Activated CD8-positive, alpha-beta memory T cell treated with anti-CD3 and anti-CD28 coated beads, Interleukin-2, amount 10 ng/mL, durations not matched to agents 7 days and 5 days (primary cell): ENCODE data around the gene ME2. TPM values are rescaled to one million over a fixed set of nuclear protein-coding genes. Genes with fewer than 3 reads are reported as not detected.

ENCODE experiments used
- ATAC-seq: fragments of 150-1000 bp; cut with Tn5 transposase; one replicate; pipeline ENCODE4 v1.10.0; 2021; ENCODE audit warnings: moderate library complexity
- CTCF ChIA-PET: fragments of 350-600 bp; sonication (Branson Sonifier 250); formaldehyde crosslinking; loops from one replicate; lab custom pipeline; 2021; ENCODE audit warnings: antibody characterized with exemption; lab: Charles Lee
- DNase-seq: peaks from one replicate; pipeline ENCODE4 v3.0.0-alpha.2; 2020
- H3K27ac Mint-ChIP-seq: one replicate; pipeline ENCODE4 v1.8.0; 2021; ENCODE audit warnings: mild to moderate bottlenecking, mixed read lengths
- H3K27me3 Mint-ChIP-seq: one replicate; pipeline ENCODE4 v1.8.0; 2021; ENCODE audit warnings: mixed read lengths
- H3K36me3 Mint-ChIP-seq: one replicate; pipeline ENCODE4 v1.8.0; 2021; ENCODE audit warnings: mild to moderate bottlenecking, mixed read lengths
- H3K4me1 Mint-ChIP-seq: one replicate; pipeline ENCODE4 v1.8.0; 2021; ENCODE audit warnings: mixed read lengths
- H3K4me3 Mint-ChIP-seq: one replicate; pipeline ENCODE4 v1.8.0; 2021; ENCODE audit warnings: mild to moderate bottlenecking, moderate library complexity, mixed read lengths
- H3K9me3 Mint-ChIP-seq: one replicate; pipeline ENCODE4 v1.8.0; 2022; ENCODE audit warnings: low read depth, mixed read lengths
- total RNA-seq, 2 experiments: library from RNA; stranded (reverse); gene quantifications; one replicate each; pipeline ENCODE4 v1.2.3, GENCODE V29; 2021

ME2 gene
- total RNA-seq, 2 experiments from 2014 or later = 77.2 to 86.9 TPM

- CTCF ChIA-PET = interaction anchor here (0.9 kb wide), 1 partner anchor 11 kb away, joined by 5 read pairs; no protein-coding TSS in a partner anchor
- H3K36me3 Mint-ChIP-seq = peaks cover 74% of the 10 kb centered on the region
- no peak for ATAC-seq
Measured at GRCh38 chr18:50906843-50907242, 27.9 kb downstream of the ME2 start.

DNA sequence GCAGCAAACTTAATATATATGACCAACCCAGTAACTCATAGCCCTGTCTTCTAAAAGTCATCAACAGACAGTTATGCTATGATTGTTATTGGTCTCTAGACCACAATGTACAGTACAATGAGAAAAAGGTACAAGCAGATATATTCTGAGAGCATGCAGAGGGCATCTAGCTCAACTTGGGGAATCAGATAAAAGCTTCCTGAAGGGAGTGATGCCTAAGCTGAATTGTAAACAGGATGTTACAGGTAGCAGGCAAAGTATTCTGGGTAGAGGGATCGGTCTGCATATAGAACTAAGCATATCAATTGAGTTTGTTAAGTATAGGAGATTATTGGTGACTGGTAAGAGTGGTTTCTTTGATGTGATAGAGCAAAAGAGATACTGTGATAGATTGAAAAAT is 30.3 kb downstream of the ME2 start:
- peaks cover 9% of the 10 kb centered on the region for H3K9me3 Mint-ChIP-seq
- CTCF ChIA-PET = no interaction called here
- no peak overlapping the region for H3K4me3 Mint-ChIP-seq
- peaks cover 71% of the 10 kb centered on the region for H3K36me3 Mint-ChIP-seq
- H3K4me1 Mint-ChIP-seq = peaks cover 15% of the 10 kb centered on the region
- no peaks in the 10 kb centered on the region for H3K27me3 Mint-ChIP-seq
- no peak for ATAC-seq
- DNase-seq = no peak
- H3K27ac Mint-ChIP-seq = no peak overlapping the region

More at GRCh38 chr18:50906843-50907242, 27.9 kb downstream of the ME2 start:
- Mint-ChIP-seq H3K9me3 (peaks cover 9% of the 10 kb centered on the region), H3K4me3 (no peak overlapping the region), H3K27me3 (no peaks in the 10 kb centered on the region), H3K4me1 (peaks cover 15% of the 10 kb centered on the region), H3K27ac (no peak overlapping the region)
- no peak for DNase-seq

DNA sequence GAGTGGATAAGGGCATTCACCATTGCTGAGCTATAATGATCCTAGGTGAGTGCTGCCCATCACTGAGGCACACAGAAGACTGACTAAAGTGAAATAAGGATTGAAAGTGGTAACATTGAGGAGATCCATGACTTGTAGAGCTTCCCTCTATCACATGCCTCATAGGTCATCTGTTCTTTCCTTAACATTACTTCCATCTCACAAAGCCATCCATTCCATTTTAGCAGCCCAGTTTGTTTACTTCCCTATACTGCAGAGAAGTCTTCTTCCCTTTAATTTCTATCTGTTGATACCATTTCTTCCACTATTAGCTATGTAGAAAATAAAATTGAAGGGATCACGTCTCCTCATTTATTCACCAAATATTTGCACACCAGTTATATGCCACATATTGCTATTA is 32.1 kb downstream of the ME2 start:
- Mint-ChIP-seq H3K4me3 (no peak overlapping the region), H3K4me1 (peaks cover 13% of the 10 kb centered on the region), H3K27me3 (no peaks in the 10 kb centered on the region), H3K27ac (no peak overlapping the region), H3K36me3 (peaks cover 64% of the 10 kb centered on the region), H3K9me3 (peaks cover 3% of the 10 kb centered on the region)
- no peak for ATAC-seq
- CTCF ChIA-PET = interaction anchor here (0.6 to 0.7 kb wide), 2 partner anchors 31 to 146 kb away, joined by 3 read pairs; no protein-coding TSS in a partner anchor
- no peak for DNase-seq

GRCh38 chr18:50917021-50917420 is 38.1 kb downstream of the ME2 start:
- H3K36me3 Mint-ChIP-seq = peaks cover 61% of the 10 kb centered on the region
- no peak for ATAC-seq
- H3K27me3 Mint-ChIP-seq = no peaks in the 10 kb centered on the region
- CTCF ChIA-PET = no interaction called here
- no peak for DNase-seq
- no peak overlapping the region for H3K27ac Mint-ChIP-seq
- H3K9me3 Mint-ChIP-seq = no peaks in the 10 kb centered on the region
- H3K4me3 Mint-ChIP-seq = no peak overlapping the region
- peaks cover 2% of the 10 kb centered on the region for H3K4me1 Mint-ChIP-seq

DNA sequence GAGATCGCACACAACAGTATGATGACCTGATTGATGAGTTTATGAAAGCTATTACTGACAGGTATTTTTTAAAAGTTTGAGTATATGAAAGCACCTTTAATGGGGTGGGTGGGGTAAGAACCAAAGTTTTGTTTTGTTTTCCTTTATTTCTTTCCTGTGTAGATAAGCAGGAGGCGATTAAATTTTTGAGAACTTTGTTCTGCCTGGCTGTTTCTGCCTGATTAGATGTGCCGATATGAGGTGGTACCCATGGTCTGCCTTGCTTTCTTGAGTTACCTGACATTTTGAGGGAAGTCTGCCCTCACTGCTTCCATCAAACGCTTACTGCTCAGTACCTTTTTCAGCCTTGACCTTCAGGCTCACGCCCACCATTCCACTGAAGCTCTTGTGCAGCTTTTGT is 39.2 kb downstream of the ME2 start:
- DNase-seq = no peak
- no peaks in the 10 kb centered on the region for H3K27me3 Mint-ChIP-seq

GRCh38 chr18:50924372-50924771 is 45.5 kb downstream of the ME2 start:
- Mint-ChIP-seq H3K4me1 (no peaks in the 10 kb centered on the region), H3K4me3 (no peak overlapping the region), H3K9me3 (peaks cover 8% of the 10 kb centered on the region), H3K36me3 (peaks cover 79% of the 10 kb centered on the region), H3K27ac (no peak overlapping the region), H3K27me3 (no peaks in the 10 kb centered on the region)
- ATAC-seq (no peak), DNase-seq (no peak)
- CTCF ChIA-PET = interaction anchor here (0.6 kb wide), 1 partner anchor 36 kb away, joined by 3 read pairs; no protein-coding TSS in a partner anchor

More for the DNA sequence above, 39.2 kb downstream of the ME2 start:
- no peaks in the 10 kb centered on the region for H3K9me3 Mint-ChIP-seq
- H3K36me3 Mint-ChIP-seq = peaks cover 67% of the 10 kb centered on the region
- ATAC-seq = no peak
- H3K4me3 Mint-ChIP-seq = no peak overlapping the region
- peaks cover 2% of the 10 kb centered on the region for H3K4me1 Mint-ChIP-seq
- CTCF ChIA-PET = interaction anchor here (1.0 kb wide), 1 partner anchor 33 kb away, joined by 3 read pairs; no protein-coding TSS in a partner anchor
- no peak overlapping the region for H3K27ac Mint-ChIP-seq

- Mint-ChIP-seq H3K9me3 (peaks cover 8% of the 10 kb centered on the region), H3K36me3 (peaks cover 72% of the 10 kb centered on the region), H3K27ac (no peak overlapping the region), H3K4me3 (no peak overlapping the region), H3K4me1 (no peaks in the 10 kb centered on the region), H3K27me3 (no peaks in the 10 kb centered on the region)
- DNase-seq (no peak), ATAC-seq (no peak)
- CTCF ChIA-PET = no interaction called here
Measured at GRCh38 chr18:50926521-50926920, 47.6 kb downstream of the ME2 start.

GRCh38 chr18:50928551-50928950 is 49.6 kb downstream of the ME2 start:
- Mint-ChIP-seq H3K27ac (no peak overlapping the region), H3K9me3 (peaks cover 8% of the 10 kb centered on the region), H3K36me3 (peaks cover 61% of the 10 kb centered on the region), H3K4me3 (no peak overlapping the region), H3K4me1 (no peaks in the 10 kb centered on the region), H3K27me3 (no peaks in the 10 kb centered on the region)
- CTCF ChIA-PET = no interaction called here
- ATAC-seq = no peak
- no peak for DNase-seq

DNA sequence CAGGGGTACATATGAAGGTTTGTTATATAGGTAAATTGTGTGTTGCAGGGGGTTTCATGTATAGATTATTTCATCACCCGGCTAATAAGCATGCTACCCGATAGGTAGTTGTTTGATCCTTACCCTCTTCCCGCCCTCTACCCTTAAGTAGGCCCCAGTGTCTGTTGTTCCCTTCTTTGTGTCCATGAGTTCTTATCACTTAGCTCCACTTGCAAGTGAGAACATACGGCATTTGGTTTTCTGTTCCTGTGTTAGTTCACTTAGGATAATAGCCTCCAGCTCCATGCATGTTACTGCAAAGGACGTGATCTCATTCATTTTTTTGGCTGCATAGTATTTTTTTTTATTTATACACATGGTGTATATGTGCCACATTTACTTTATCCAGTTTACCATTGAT is 54.8 kb downstream of the ME2 start:
- Mint-ChIP-seq H3K9me3 (no peaks in the 10 kb centered on the region), H3K27me3 (no peaks in the 10 kb centered on the region), H3K4me3 (no peak overlapping the region), H3K36me3 (peaks cover 31% of the 10 kb centered on the region), H3K4me1 (no peaks in the 10 kb centered on the region), H3K27ac (no peak overlapping the region)
- CTCF ChIA-PET = no interaction called here
- ATAC-seq (no peak), DNase-seq (no peak)

- DNase-seq = no peak
- Mint-ChIP-seq H3K9me3 (no peaks in the 10 kb centered on the region), H3K36me3 (peaks cover 24% of the 10 kb centered on the region), H3K4me1 (no peaks in the 10 kb centered on the region), H3K27ac (no peak overlapping the region), H3K4me3 (no peak overlapping the region), H3K27me3 (no peaks in the 10 kb centered on the region)
- no peak for ATAC-seq
- CTCF ChIA-PET = no interaction called here
Measured at GRCh38 chr18:50934545-50935211, 55.8 kb downstream of the ME2 start.

- no peak overlapping the region for H3K27ac Mint-ChIP-seq
- no peaks in the 10 kb centered on the region for H3K9me3 Mint-ChIP-seq
- DNase-seq (no peak), ATAC-seq (no peak)
- peaks cover 22% of the 10 kb centered on the region for H3K36me3 Mint-ChIP-seq
- CTCF ChIA-PET = no interaction called here
- no peak overlapping the region for H3K4me3 Mint-ChIP-seq
- no peaks in the 10 kb centered on the region for H3K27me3 Mint-ChIP-seq
- no peaks in the 10 kb centered on the region for H3K4me1 Mint-ChIP-seq
Measured at GRCh38 chr18:50935493-50936191, 56.7 kb downstream of the ME2 start.

- DNase-seq = no peak
- Mint-ChIP-seq H3K27me3 (no peaks in the 10 kb centered on the region), H3K9me3 (no peaks in the 10 kb centered on the region), H3K4me1 (no peaks in the 10 kb centered on the region), H3K4me3 (no peak overlapping the region), H3K36me3 (peaks cover 22% of the 10 kb centered on the region), H3K27ac (no peak overlapping the region)
- no peak for ATAC-seq
- CTCF ChIA-PET = no interaction called here
Measured at GRCh38 chr18:50937183-50937582, 58.3 kb downstream of the ME2 start.

GRCh38 chr18:50938912-50939311 is 60.0 kb downstream of the ME2 start:
- Mint-ChIP-seq H3K4me1 (no peaks in the 10 kb centered on the region), H3K9me3 (no peaks in the 10 kb centered on the region), H3K36me3 (peaks cover 14% of the 10 kb centered on the region), H3K4me3 (no peak overlapping the region), H3K27me3 (no peaks in the 10 kb centered on the region), H3K27ac (no peak overlapping the region)
- ATAC-seq (no peak), DNase-seq (no peak)
- CTCF ChIA-PET = no interaction called here
